T-helper 17 cell (primary cell): ENCODE data around the gene DDX54. TPM values are rescaled to one million over a fixed set of nuclear protein-coding genes. Genes with fewer than 3 reads are reported as not detected.
A peak's percentile ranks its signal among the peaks of the same experiment; 100 is the strongest.

Experiments
- ATAC-seq: fragments of 150-1000 bp; cut with Tn5 transposase; 2 replicates; pipeline ENCODE4 v1.10.0; 2021; ENCODE audit warnings: mild to moderate bottlenecking, moderate library complexity
- DNase-seq, 3 donors: peaks; one replicate each; pipeline versions ENCODE4 v3.0.0 to v3.0.0-alpha.2; 2020 to 2021
- H3K9me3 ChIP-seq: one replicate; pipeline ENCODE4 v1.7.0; 2013; ENCODE audit warnings: low read length, mild to moderate bottlenecking; ENCODE audit not compliant: control insufficient read depth, poor library complexity, severe bottlenecking
- H3K27ac Mint-ChIP-seq: one replicate; pipeline ENCODE4 v1.8.0; 2022; ENCODE audit warnings: mild to moderate bottlenecking, moderate library complexity, mixed read lengths
- H3K27me3 Mint-ChIP-seq: one replicate; pipeline ENCODE4 v1.8.0; 2022; ENCODE audit warnings: mixed read lengths
- H3K36me3 Mint-ChIP-seq: one replicate; pipeline ENCODE4 v1.8.0; 2022; ENCODE audit warnings: low read depth, mixed read lengths
- H3K4me1 Mint-ChIP-seq: one replicate; pipeline ENCODE4 v1.8.0; 2022; ENCODE audit warnings: mild to moderate bottlenecking, mixed read lengths
- H3K4me3 Mint-ChIP-seq: one replicate; pipeline ENCODE4 v1.8.0; 2022; ENCODE audit warnings: mild to moderate bottlenecking, moderate library complexity, mixed read lengths
- total RNA-seq, 4 donors: library from RNA in 2 of 4; stranded (reverse) in 2 of 4; gene quantifications; one replicate each; pipeline ENCODE4 v1.2.3 and lab custom pipeline; 2022 to 2026

The DDX54 gene
- total RNA-seq (10 to 100 TPM; 75.9 to 92.5 TPM), total RNA-seq (lab: John Stamatoyannopoulos, UW) (86.2 to 114 reads per million in 2 donors)

GRCh38 chr12:113185180-113186032 is at the start of gene DDX54, which contains the start of gene RITA1:
Gene DDX54 (minus strand): TSS chr12:113185478. CDS start chr12:113185451, 27 bp downstream.
Gene RITA1 (plus strand): TSS chr12:113185721. CDS start chr12:113186747, 1,026 bp downstream.
- DNase-seq (peak; percentile 72 to 77 (median 75)), ATAC-seq (peak; percentile 71)
- H3K36me3 Mint-ChIP-seq: peaks cover 3% of the 10 kb centered on the region
- no peaks in the 10 kb centered on the region for H3K27me3 Mint-ChIP-seq
- H3K4me3 Mint-ChIP-seq: peak within 1 kb of the TSS; percentile 91
- peak within 1 kb of the TSS; percentile 91 for H3K27ac Mint-ChIP-seq
- H3K4me1 Mint-ChIP-seq: peaks cover 21% of the 10 kb centered on the region
- H3K9me3 ChIP-seq: no peaks in the 10 kb centered on the region

GRCh38 chr12:113234483-113234882 is 49.2 kb upstream of the DDX54 start:
- H3K27ac Mint-ChIP-seq: no peak overlapping the region
- no peaks in the 10 kb centered on the region for H3K27me3 Mint-ChIP-seq
- no peaks in the 10 kb centered on the region for H3K9me3 ChIP-seq
- H3K4me1 Mint-ChIP-seq: peaks cover 25% of the 10 kb centered on the region
- no peak for DNase-seq
- no peak overlapping the region for H3K4me3 Mint-ChIP-seq
- no peak for ATAC-seq
- H3K36me3 Mint-ChIP-seq: peaks cover 7% of the 10 kb centered on the region

- DNase-seq (no peak), ATAC-seq (no peak)
- Mint-ChIP-seq H3K27ac (peak overlapping the region; percentile 67), H3K4me3 (no peak overlapping the region), H3K4me1 (peaks cover 22% of the 10 kb centered on the region), H3K27me3 (no peaks in the 10 kb centered on the region), H3K36me3 (peaks cover 7% of the 10 kb centered on the region)
- no peaks in the 10 kb centered on the region for H3K9me3 ChIP-seq
Observed at GRCh38 chr12:113233967-113234366, 48.7 kb upstream of the DDX54 start.

- peak overlapping the region; percentile 89 for H3K4me3 Mint-ChIP-seq
- H3K36me3 Mint-ChIP-seq: peaks cover 7% of the 10 kb centered on the region
- DNase-seq (peak; percentile 19 to 45 (median 44)), ATAC-seq (peak; percentile 92)
- H3K9me3 ChIP-seq: no peaks in the 10 kb centered on the region
- peaks cover 22% of the 10 kb centered on the region for H3K4me1 Mint-ChIP-seq
- peak overlapping the region; percentile 67 for H3K27ac Mint-ChIP-seq
- H3K27me3 Mint-ChIP-seq: no peaks in the 10 kb centered on the region
Observed at GRCh38 chr12:113232840-113233585, 47.7 kb upstream of the DDX54 start.

- peak overlapping the region; percentile 67 for H3K27ac Mint-ChIP-seq
- peaks cover 7% of the 10 kb centered on the region for H3K36me3 Mint-ChIP-seq
- no peak for ATAC-seq
- H3K27me3 Mint-ChIP-seq: no peaks in the 10 kb centered on the region
- H3K4me1 Mint-ChIP-seq: peaks cover 22% of the 10 kb centered on the region
- H3K9me3 ChIP-seq: no peaks in the 10 kb centered on the region
- DNase-seq: no peak
- peak overlapping the region; percentile 89 for H3K4me3 Mint-ChIP-seq
Observed at GRCh38 chr12:113232089-113232839, 47.0 kb upstream of the DDX54 start.

GRCh38 chr12:113231235-113232088 is 46.2 kb upstream of the DDX54 start:
- Mint-ChIP-seq H3K4me1 (peaks cover 22% of the 10 kb centered on the region), H3K4me3 (no peak overlapping the region), H3K27me3 (no peaks in the 10 kb centered on the region), H3K27ac (no peak overlapping the region), H3K36me3 (peaks cover 7% of the 10 kb centered on the region)
- ATAC-seq: no peak
- DNase-seq: no peak
- no peaks in the 10 kb centered on the region for H3K9me3 ChIP-seq

- ATAC-seq (no peak), DNase-seq (no peak)
- H3K4me1 Mint-ChIP-seq: peaks cover 21% of the 10 kb centered on the region
- peaks cover 5% of the 10 kb centered on the region for H3K36me3 Mint-ChIP-seq
- H3K27me3 Mint-ChIP-seq: no peaks in the 10 kb centered on the region
- H3K4me3 Mint-ChIP-seq: no peak overlapping the region
- H3K27ac Mint-ChIP-seq: peak overlapping the region; percentile 86
- no peaks in the 10 kb centered on the region for H3K9me3 ChIP-seq
Observed at GRCh38 chr12:113230315-113231234, 45.3 kb upstream of the DDX54 start.

- H3K9me3 ChIP-seq: no peaks in the 10 kb centered on the region
- ATAC-seq (no peak), DNase-seq (no peak)
- Mint-ChIP-seq H3K4me3 (no peak overlapping the region), H3K27me3 (no peaks in the 10 kb centered on the region), H3K27ac (peak overlapping the region; percentile 86), H3K36me3 (peaks cover 2% of the 10 kb centered on the region), H3K4me1 (peaks cover 18% of the 10 kb centered on the region)
Observed at GRCh38 chr12:113228394-113229028, 43.2 kb upstream of the DDX54 start.

- H3K27ac Mint-ChIP-seq: no peak overlapping the region
- no peak overlapping the region for H3K4me3 Mint-ChIP-seq
- no peaks in the 10 kb centered on the region for H3K27me3 Mint-ChIP-seq
- ATAC-seq (no peak), DNase-seq (no peak)
- peaks cover 2% of the 10 kb centered on the region for H3K36me3 Mint-ChIP-seq
- H3K9me3 ChIP-seq: no peaks in the 10 kb centered on the region
- peaks cover 18% of the 10 kb centered on the region for H3K4me1 Mint-ChIP-seq
Observed at GRCh38 chr12:113227686-113228391, 42.6 kb upstream of the DDX54 start.

GRCh38 chr12:113226696-113227568 is 41.7 kb upstream of the DDX54 start:
- Mint-ChIP-seq H3K4me3 (no peak overlapping the region), H3K36me3 (peaks cover 2% of the 10 kb centered on the region), H3K27me3 (no peaks in the 10 kb centered on the region), H3K4me1 (peaks cover 24% of the 10 kb centered on the region), H3K27ac (no peak overlapping the region)
- H3K9me3 ChIP-seq: no peaks in the 10 kb centered on the region
- DNase-seq: no peak
- ATAC-seq: no peak
